Activated gamma-delta T cell treated with Interleukin-2 at 50 U/mL for 16 hours (primary cell): ENCODE measurements around the gene SIN3B.
"Not testable (repeated sequence)": the region's sequence is repeated elsewhere in the genome, so short reads cannot be mapped to it uniquely, and the experiment has no call there.

ENCODE experiments used
- DNase-seq: peaks from one replicate; pipeline ENCODE4 v3.0.0-alpha.2; 2020

Gene SIN3B

GRCh38 chr19:16829010-16829821 lies at the start of gene SIN3B:
Gene SIN3B (plus strand): TSS chr19:16829398. CDS start chr19:16829421, 23 bp downstream.
- DNase-seq: peak; percentile 84

DNA sequence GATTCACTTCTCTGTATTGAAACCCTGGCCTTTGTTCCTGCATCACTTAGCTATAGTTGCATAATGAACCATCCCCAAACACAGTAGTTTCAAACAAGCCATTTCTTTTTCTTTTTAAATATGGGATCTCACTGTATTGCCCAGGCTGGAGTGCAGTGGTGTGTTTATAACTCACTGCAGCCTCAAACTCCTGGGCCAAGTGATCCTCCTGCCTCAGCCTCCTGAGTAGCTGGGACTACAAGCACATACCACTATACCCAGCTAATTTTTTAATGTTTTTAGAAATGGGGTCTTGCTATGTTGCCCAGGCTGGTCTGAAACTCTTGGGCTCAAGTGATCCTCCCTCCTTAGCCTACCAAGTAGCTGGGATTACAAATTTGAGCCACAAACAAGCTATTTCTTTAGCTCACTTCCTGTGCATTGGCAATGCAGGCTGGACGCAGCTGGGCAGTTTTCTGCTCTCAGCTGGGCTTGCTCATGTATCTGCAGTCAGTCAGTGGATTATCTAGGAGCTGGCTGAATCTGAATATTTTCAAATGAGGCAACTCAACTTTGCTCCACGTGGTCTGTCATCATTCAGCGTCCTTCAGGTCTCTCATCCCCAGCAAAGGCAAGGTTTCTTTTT lies 49.5 kb upstream of the SIN3B start:
- no peak for DNase-seq

GRCh38 chr19:16782719-16783118 lies 46.5 kb upstream of the SIN3B start:
- DNase-seq: no peak

GRCh38 chr19:16788479-16788878 lies 40.7 kb upstream of the SIN3B start:
- no peak for DNase-seq

DNA sequence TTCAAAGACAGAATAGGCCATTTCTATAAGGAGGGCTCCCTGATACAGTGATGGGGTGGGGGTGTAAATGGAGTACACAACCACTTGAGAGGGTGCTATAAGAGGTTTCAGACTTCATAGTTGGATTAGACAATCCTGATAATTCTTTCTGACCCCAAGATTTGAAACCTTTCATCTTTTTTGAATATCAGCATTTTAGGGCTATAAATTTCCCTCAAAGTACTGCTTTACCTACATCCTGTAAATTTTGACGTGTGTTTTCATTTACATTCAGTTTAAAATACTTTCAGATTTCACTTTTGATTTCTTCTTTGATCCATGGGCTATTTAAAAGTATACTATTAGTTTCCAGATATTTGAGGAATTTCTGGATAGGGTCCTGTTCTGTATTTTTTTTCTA lies 40.0 kb upstream of the SIN3B start:
- no peak for DNase-seq

GRCh38 chr19:16790051-16790450 lies 39.1 kb upstream of the SIN3B start:
- DNase-seq: no peak

DNA sequence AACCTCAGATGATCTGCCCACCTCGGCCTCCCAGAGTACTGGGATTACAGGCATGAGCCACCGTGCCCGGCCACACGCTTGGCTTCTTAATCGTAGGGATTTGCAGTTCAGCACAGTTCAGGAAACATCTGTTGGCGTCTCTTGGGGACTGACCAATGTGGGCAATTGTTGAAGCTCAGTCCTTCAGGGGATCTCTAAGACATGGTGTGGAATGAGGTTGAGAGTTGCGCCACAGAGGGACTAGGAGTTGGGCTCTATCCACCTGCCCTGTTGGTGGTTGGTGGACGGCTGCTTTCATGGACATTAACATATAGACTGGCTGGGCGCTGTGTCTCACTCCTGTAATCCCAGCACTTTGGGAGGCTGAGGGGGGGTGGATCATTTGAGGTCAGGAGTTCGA lies 37.3 kb upstream of the SIN3B start:
- no peak for DNase-seq

GRCh38 chr19:16794456-16795441 lies 34.4 kb upstream of the SIN3B start:
- DNase-seq: no peak

- DNase-seq: no peak
Measured at GRCh38 chr19:16795731-16796130, 33.5 kb upstream of the SIN3B start.

DNA sequence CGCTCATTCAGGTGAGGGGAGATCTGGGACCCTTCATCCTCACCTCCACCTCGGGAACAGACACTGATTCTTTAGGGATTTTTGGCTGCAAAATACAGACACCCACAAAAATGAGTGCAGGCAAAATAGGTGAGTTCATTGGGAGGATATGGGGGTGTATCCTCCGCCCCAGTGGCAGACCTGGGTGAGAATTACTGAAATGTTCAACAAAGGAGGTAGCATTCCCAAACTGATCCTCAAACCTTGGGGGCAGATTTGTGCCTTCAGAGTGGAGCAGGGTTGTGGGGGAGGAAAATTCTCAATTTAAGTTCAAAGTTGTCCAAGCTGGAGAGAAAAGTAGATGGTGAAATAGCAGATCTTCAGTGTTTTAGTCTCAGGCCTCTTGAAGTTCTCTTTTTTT lies 31.3 kb upstream of the SIN3B start:
- no peak for DNase-seq

DNA sequence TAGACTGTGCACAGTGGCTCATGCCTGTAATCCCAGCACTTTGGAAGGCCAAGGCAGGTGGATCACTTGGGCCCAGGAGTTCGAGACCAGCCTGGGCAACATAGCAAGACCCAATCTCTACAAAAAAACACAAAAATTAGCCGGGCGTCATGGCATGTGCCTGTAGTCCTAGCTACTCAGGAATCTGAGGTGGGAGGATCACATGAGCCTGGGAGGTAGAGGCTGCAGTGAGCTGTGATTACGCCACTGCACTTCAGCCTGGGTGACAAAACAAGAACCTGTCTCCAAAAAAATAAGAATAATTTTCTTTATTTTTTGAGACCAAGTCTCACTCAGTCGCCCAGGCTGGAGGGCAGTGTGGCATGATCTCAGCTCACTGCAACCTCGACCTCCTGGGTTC lies 30.9 kb upstream of the SIN3B start:
- not testable (repeated sequence) for DNase-seq

- DNase-seq: no peak
Measured at GRCh38 chr19:16799740-16800139, 29.5 kb upstream of the SIN3B start.

DNA sequence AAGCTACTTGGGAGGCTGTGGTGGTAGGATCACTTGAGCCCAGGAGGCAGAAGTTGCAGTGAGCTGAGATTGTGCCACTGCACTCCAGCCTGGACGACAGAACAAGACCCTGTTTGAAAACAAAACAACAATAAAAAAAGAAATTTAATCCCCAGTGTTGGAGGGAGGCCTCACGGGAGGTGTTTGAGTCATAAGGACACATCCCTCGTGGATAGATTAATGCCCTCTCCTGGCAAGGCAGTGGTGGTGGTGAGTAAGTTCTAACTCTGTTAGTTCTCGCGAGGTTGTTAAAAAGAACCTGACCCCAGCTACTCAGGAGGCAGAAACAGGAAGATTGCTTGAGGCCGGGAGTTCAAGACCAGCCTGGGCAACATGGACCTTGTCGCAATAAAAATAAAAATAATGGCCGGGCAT lies 27.6 kb upstream of the SIN3B start:
- DNase-seq: no peak

- no peak for DNase-seq
Measured at GRCh38 chr19:16804176-16804575, 25.0 kb upstream of the SIN3B start.

DNA sequence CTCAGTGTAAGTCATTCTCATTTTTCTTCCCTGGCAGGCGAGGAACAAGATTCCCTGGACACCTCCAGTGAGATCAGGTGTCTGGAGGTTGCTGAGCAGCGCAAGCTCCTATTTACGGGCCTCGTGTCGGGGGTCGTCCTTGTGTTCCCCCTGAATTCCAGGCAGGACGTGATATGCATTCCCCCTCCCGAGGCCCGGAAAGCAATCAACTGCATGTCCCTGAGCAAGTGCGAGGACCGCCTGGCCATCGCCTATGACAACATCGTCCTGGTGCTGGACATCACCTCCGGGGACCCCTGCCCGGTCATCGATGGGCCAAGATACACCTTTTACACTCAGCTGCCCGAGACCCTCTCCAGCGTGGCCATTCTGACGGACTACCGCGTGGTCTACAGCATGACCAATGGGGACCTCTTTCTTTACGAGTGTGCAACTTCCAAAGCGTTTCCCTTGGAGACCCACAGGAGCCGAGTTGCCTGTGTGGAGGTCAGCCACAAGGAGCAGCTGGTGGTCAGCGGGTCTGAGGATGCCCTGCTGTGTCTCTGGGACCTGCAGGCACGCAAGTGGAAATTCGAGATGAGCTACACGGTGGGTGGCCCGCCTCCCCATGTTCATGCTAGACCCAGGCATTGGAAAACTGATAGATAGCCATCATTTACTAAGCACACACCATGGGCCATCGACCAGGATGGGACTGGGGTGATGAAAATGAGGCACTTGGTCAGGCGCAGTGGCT lies 21.5 kb upstream of the SIN3B start:
- no peak for DNase-seq

GRCh38 chr19:16814526-16815100 lies 14.6 kb upstream of the SIN3B start:
- no peak for DNase-seq

DNA sequence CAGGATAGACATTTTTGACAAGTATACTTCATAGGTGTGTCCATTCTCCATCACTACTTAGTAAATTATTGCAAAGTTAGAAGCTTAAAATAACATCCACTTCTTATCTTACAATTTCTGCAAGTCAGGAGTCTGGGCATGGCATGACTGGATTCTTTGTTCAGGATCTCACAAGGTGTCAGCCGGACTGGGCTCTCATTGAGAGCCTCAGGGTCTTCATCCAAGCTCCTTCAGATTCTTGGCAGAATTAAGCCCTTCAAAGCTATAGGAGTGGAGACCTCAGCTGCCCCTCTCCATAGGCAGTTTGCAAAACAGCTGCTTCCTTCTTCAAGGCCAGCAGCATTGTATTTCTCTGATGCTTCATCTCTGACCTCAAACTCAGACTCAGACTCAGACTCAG lies 9.1 kb upstream of the SIN3B start:
- DNase-seq: no peak

- no peak for DNase-seq
Measured at GRCh38 chr19:16821081-16821480, 8.1 kb upstream of the SIN3B start.

DNA sequence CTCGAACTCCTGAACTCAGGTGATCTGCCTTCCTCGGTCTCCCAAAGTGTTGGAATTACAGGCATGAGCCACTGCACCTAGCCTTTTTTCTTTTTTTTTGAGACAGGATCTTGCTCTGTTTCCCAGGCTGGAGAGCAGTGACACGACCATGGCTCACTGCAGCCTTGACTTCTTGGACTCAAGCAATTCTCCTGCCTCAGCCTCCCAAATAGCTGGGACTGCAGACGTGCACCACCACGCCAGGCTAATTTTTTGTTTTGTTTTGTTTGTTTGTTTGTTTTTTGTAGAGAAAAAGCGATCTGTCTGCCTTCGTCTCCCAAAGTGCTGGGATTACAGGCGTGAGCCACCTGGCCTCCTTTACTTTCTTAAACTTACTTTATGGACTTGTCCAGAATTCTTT lies 6.5 kb upstream of the SIN3B start:
- no peak for DNase-seq

- DNase-seq: no peak
Measured at GRCh38 chr19:16824658-16825311, 4.4 kb upstream of the SIN3B start.

DNA sequence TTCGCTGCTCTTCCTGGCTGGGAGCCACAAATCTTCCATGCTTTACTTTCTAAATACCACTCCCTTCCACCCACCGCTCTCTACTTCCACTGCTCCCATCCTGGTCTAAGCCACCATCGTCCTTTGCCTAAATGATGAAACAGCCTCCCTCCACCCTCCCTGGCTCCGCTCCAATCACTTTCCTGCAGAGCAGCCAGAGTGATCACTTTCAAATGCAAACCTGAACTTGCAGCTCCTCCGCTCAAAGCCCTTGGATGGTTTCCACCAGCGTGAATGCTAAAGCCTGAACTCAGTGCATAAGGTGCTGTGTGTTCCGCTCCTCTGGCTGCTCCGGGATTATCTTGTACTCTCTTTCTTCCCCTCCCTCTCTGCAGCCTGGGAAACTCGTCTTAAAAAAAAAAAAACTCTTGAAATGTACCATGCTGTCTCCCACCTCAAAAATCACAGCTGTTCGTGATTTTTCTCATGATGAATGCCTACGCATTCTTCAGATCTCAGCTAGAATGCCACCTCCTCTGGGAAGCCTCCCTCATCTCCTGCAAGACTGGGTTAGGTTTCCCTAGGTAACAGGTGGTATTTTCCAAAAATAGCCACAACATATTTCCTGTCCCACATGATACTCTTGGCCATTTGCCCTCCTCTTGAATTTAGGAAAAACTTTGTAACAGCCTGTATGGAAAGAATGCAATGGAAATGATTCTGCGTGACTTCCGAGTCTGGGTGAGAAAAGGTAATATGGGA lies 3.7 kb upstream of the SIN3B start:
- DNase-seq: no peak
